ENCODE data around the gene PSME3IP1.

The PSME3IP1 gene

DNA sequence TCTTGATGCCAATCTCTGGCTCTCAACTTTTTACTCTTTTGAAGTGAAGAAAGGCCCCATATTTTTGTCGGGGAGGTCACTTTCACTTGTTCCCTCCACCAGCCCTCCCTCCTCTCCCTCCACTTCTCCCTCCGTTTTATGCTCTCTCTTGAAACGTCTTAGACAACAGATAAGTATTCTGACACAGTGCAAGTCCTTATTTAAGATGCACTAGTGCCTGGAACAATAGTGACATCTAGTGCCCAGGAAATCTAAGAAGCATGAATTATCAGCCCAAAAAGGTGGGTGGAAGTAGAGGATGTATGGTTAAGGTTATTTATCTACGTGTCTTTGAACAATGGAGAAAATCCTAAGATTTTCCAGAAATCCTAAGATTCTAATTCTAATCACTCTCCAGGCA, 17.9 kb downstream of the PSME3IP1 start:
- no peak for DNase-seq (ENCODE audit: low read depth in 3 of 3)

- DNase-seq (ENCODE audit: low read depth in 3 of 3), result no peak
These were observed 18.3 kb downstream of the PSME3IP1 start for GRCh38 chr16:57167538-57167937.

GRCh38 chr16:57166951-57167350, 18.9 kb downstream of the PSME3IP1 start:
- DNase-seq (ENCODE audit: low read depth in 3 of 3), result no peak

GRCh38 chr16:57166451-57166850, 19.4 kb downstream of the PSME3IP1 start:
- no peak for DNase-seq (ENCODE audit: low read depth in 3 of 3)

DNA sequence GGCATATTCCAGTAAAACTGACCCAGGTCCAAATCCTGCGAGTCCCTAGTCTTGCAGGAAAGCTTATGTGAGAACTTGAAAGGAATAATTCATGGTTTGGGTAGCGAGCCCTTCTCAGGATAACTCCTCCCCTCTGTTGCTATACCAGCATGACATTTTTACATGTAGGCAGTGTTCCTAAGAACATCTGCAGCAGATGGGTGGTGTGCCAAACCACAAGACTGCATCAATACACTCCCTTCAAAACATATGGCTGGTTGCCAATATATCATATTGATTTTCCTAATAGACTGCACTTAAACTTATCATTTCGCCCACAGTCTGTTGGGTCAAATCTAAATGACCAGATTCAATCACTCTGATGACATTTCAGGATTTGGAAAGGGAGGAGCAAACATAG, 19.9 kb downstream of the PSME3IP1 start:
- no peak for DNase-seq (ENCODE audit: low read depth in 3 of 3)

- no peak for DNase-seq (ENCODE audit: low read depth in 3 of 3)
These were observed 20.4 kb downstream of the PSME3IP1 start for GRCh38 chr16:57165483-57165882.

DNA sequence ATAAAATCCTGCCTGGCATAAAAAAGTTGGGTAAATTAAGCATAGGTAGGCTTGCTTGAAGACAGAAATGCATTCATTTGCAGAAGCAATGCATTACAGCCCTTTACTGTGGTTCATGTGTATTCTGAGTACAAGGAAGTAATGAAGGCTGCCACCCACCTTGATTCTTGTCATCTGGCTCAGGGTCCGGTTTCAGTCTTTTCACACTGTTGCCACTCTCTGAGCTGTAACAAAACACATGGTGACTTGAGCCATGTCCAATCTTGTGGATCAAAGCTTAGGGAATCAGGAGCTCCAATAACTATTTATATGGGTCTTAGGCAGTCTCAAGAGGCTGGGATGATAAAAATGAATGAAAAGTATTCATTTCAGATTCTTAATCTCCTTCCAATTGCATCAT, 22.0 kb downstream of the PSME3IP1 start:
- DNase-seq (ENCODE audit: low read depth in 3 of 3), result no peak

- no peak for DNase-seq (ENCODE audit: low read depth in 3 of 3)
These were observed 26.4 kb downstream of the PSME3IP1 start for GRCh38 chr16:57159447-57159846.

- no peak for DNase-seq (ENCODE audit: low read depth in 3 of 3)
These were observed 28.3 kb downstream of the PSME3IP1 start for GRCh38 chr16:57157533-57157932.

DNA sequence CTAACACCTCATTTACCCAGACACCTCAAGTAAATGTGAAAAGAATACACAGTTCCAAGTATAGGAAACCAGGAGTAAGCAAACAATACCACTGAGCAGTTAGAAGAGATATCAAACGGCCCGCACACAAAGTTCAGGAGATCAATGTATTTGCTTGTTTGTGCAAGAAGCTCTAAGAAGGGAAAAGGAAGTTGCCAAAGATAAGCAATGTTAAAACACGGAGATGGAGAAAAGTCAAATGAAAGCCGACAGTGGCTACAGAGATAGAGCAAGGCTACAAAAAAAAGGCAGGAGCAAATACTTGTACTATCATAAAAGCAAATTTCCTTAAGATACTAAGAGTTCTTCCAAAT, 29.5 kb downstream of the PSME3IP1 start:
- no peak for DNase-seq (ENCODE audit: low read depth in 3 of 3)

DNA sequence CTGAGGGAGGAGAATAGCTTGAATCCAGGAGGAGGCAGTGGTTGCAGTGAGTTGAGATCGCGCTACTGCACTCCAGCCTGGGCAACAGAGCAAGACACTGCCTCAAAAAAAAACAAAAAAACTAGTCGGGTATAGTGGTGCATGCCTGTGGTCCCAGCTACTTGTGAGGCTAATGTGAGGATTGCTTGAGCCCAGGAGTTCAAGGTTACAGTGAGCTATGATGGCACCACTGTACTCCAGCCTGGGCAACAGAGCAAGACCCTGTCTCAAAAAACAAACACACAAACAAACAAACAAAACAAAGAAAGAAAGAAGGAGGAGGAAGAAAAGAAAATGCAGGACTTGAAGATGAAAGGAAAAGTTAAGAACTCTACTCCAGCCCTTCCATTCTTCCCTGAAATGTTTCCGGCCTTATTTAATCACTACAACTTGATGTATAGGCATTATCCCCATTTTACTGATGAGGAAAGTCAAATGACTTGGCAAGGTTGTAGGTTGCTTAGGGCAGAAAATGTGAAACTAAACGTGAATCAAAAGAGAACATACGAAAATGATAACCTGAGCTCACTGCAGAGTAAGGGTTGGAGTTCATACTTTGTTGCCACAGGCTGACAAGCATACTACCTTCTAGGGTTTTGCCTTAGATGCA, 30.0 kb downstream of the PSME3IP1 start:
- no peak for DNase-seq (ENCODE audit: low read depth in 3 of 3)

DNA sequence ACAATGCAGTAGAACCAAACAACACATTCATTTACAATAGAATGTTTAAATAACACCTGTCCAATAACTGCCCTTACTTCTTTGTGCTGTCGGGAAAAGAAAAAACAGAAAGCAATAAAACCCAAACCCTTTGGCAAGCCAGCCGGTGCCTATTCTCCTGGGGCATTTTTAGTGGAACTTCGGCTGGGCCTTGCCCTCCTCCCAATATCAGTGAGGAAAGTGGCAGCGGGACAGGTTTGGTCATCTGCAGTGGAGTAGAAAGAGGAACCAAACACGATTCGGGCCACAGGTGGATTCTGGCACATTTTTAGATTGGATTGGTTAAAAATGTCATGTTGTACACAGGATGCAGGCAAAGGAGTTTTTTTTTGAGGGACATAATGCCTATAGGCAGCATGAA, 32.0 kb downstream of the PSME3IP1 start:
- no peak for DNase-seq (ENCODE audit: low read depth in 3 of 3)

- no peak for DNase-seq (ENCODE audit: low read depth in 3 of 3)
These were observed 33.4 kb downstream of the PSME3IP1 start for GRCh38 chr16:57152096-57153093.

DNA sequence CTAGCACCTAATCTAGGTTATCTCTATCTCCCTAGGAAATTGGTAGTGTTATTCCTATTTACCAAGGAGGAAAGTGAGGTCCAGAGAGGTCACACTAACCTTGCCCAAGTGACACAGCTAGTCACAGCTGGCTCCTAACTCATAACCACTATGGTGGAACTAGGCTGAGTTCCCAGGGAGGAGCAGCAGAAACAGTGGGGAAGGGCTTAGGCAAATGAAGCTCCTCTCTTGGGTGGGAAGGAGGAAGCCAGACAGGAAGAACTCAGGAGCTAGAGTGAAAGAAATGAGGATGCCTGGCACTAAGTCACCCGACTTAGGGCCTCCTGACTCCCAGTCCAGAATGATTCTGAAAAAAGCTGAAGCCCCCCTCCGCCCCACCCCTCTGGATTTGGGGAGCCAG, 34.5 kb downstream of the PSME3IP1 start:
- no peak for DNase-seq (ENCODE audit: low read depth in 3 of 3)

DNA sequence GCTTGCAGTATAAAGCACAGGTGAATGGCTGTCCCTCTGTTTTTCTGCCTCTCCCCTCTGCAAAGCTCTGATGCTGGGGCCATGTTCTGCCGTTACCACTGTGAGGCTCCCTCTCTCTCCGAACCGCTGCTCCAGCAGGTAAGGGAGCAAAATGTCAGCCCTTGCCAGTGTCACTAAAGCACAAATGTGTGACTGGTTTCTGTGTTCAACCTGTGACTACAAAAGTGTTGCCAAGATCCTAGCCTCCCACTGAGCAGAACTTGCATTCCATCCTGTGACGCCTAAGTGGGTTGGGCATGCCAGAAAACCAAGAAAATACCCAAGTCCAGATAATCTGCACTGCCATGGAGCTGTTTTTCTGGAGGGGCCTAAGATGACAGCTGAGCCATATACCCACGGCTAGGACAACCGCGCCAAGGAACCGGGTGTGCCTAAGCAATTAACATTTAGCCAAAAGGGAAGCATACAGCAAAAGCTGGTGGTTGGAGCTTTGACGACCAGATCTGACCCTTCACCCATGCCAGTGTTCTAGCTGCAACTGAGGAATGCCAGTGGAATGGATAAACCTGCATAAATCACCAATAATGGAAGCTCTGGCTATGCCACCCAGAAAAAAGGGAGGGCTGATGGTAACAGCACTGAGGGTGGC, 35.0 kb downstream of the PSME3IP1 start:
- DNase-seq (ENCODE audit: low read depth in 3 of 3), result no peak

DNA sequence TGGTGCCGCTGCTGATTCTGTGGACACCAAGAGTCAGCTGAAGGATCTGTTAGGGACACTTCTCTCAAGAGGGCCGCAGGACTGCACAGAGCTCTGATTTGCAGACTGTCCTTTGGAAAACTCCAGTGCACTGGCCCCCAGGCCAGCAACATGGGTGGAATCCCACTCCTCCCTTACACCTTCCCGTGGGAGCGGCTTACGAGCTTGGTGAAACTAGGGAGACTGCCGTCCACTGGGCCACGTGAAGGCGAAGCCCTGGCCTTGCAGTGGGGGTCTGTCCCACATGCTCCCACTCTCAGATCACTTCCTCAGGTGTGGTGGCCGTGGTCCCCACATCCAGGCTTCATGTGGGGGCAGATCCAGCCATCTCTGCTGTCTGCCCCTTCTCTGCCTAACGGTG, 36.4 kb downstream of the PSME3IP1 start:
- DNase-seq (ENCODE audit: low read depth in 3 of 3), result no peak

DNA sequence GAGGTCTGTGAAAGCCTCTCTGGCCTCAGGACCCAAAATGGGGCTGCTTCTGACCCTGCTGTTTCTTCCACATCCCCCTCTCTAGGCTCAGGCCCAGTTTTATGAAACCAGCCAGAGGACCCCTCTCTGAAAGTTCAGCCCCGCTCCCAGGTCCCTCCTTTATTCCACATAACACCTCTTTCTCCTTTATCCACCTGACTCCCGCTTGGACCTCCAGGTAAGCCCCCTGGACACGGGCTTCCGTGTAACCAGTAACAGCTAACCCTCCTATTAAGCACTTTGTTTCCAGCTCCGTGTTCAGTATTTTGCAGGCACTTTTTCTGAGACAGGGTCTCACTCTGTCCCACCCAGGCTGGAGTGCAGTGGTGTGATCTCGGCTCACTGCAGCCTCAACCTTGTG, 37.4 kb downstream of the PSME3IP1 start:
- DNase-seq (ENCODE audit: low read depth in 3 of 3), result no peak

DNA sequence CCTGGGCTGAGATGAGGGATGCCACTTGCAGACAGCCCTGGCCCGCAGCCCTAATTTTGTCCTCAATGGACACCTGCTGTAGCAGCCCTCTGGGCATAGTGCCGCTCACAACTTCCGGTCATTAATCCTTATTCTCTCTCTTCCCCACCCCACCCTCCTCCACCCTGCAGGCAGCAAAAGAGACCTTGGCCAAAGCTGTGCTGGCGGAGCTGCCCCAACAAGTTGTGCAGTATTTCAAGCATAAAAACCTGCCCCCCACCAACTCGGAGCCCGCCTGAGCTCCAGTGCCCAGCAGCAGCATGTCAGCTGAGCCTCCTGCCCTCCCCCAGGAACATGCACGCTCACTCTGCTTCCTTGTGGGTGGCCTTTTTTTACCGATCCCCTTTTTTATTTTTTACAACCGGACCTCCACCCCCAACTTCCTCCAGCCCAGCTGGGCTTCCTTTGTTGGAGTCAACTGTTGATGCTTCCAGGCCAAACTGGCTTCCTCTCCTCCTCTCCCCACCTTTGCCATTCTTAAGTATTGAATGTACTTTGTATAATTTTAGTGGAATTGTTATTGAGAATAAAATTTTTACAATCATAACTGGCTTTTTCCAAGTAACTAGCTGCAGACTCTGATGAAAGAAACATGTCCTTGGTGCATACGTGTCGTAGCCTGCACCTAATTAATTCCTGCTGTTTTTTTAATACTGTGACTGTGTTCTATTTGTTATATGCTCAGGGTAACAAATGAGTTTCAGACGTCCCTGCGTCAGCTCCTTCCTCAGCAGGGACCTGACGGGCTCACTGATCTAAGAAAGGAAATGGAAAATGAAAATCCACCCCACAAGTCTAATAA, 38.2 kb downstream of the PSME3IP1 start:
- DNase-seq (ENCODE audit: low read depth in 3 of 3), result no peak

GRCh38 chr16:57146735-57147134, 39.1 kb downstream of the PSME3IP1 start:
- DNase-seq (ENCODE audit: low read depth in 3 of 3), result no peak

- DNase-seq (ENCODE audit: low read depth in 3 of 3), result no peak
These were observed 39.7 kb downstream of the PSME3IP1 start for GRCh38 chr16:57146040-57146647.
